Measurements from ENCODE around the gene ELK4. TPM values are rescaled to one million over a fixed set of nuclear protein-coding genes. Genes with fewer than 3 reads are reported as not detected.

Gene ELK4
- total and polyA plus RNA-seq, 2 donors (not counting 3 experiments of a cell fraction or from before 2014, with no cell fraction given): 8.7 to 107 TPM

GRCh38 chr1:205629751-205630150 is 2.1 kb downstream of the ELK4 start:
- peak; percentile 24 for FAIRE-seq
- BruUV-seq (replicated peaks): no TSS peak
- TF ChIP-seq MYC (IDR thresholded peaks at IDR 0.05; ENCODE audit: low read depth, low read length): no peak
- no peak for TF ChIP-seq EZH2 (IDR thresholded peaks at IDR 0.05; ENCODE audit: borderline replicate concordance, low read depth, low read length, severe bottlenecking)
- no peak for TF ChIP-seq FOS (IDR thresholded peaks at IDR 0.05; ENCODE audit: borderline replicate concordance, insufficient read depth, low read length)
- TF ChIP-seq GATA2 (IDR thresholded peaks at IDR 0.05; ENCODE audit: insufficient read depth, insufficient read length, low read depth, low read length): no peak
- no peak for TF ChIP-seq POLR2A (IDR thresholded peaks at IDR 0.05; ENCODE audit: low read depth, low read length)
- TF ChIP-seq MAX (IDR thresholded peaks at IDR 0.05; ENCODE audit: insufficient read depth, insufficient read length): no peak
- TF ChIP-seq CTCF (IDR thresholded peaks at IDR 0.05; ENCODE audit: extremely low read depth in 1 of 2, insufficient read depth in 1 of 2, low read depth in 1 of 2, low read length in 2 of 2): no peak
- TF ChIP-seq JUN (IDR thresholded peaks at IDR 0.05; ENCODE audit: borderline replicate concordance, insufficient read depth, insufficient read length, low read depth): no peak
- no peak for TF ChIP-seq POLR2AphosphoS5 (IDR thresholded peaks at IDR 0.05; ENCODE audit: insufficient read depth, low read depth, low read length)
- Histone ChIP-seq H3K4me2 (ENCODE audit: insufficient read depth, low read length) (peak overlapping the region; percentile 98), H3K79me2 (ENCODE audit: control insufficient read depth, insufficient read depth, low read length) (peaks cover 59% of the 10 kb centered on the region), H3K9me3 (replicated peaks; ENCODE audit: control insufficient read depth, insufficient read depth, low read length) (no peaks in the 10 kb centered on the region), H3K27me3 (ENCODE audit: control insufficient read depth in 2 of 2, insufficient read depth in 2 of 2, low read length in 2 of 2) (no peaks in the 10 kb centered on the region), H3K9me1 (replicated peaks; ENCODE audit: control insufficient read depth, extremely low read depth, insufficient read depth, low read length) (no peaks in the 10 kb centered on the region), H2AFZ (ENCODE audit: low read depth, low read length) (no peak overlapping the region), H3K9ac (replicated peaks; ENCODE audit: extremely low read depth, insufficient read depth, low read length) (peak overlapping the region; percentile 96), H3K36me3 (ENCODE audit: control insufficient read depth in 2 of 2, extremely low read depth in 1 of 2, insufficient read depth in 2 of 2, low read length in 2 of 2) (peaks cover 0 to 3% of the 10 kb centered on the region in 2 experiments), H3K27ac (ENCODE audit: insufficient read depth, low read depth, low read length) (peak overlapping the region; percentile 82), H4K20me1 (replicated peaks; ENCODE audit: control insufficient read depth, extremely low read depth, insufficient read depth, low read length) (no peaks in the 10 kb centered on the region), H3K4me3 (replicated peaks in 1 of 3; ENCODE audit: insufficient read depth in 1 of 3, low read depth in 1 of 3, low read length in 3 of 3) (peak overlapping the region; percentile 88 to 97 (median 92)), H3K4me1 (ENCODE audit: control insufficient read depth, extremely low read depth, insufficient read depth, low read length) (peaks cover 29% of the 10 kb centered on the region)
- DNase-seq (ENCODE audit: low read depth, low spot score): no peak
- ChIA-PET POLR2A (interaction anchor here (2.3 kb wide), 1 partner anchor 30 kb away, joined by 16 read pairs; no protein-coding TSS in a partner anchor), CTCF (interaction anchor here (1.6 to 6.3 kb wide), 4 partner anchors 29 to 101 kb away, joined by 6 to 294 read pairs (median 36); no protein-coding TSS in a partner anchor)
- intact Hi-C loops (cut with micrococcal nuclease): no loop called here
- dilution Hi-C loops (cut with MboI; ENCODE audit: extremely low pct_ligation_motif_present, low sequenced_read_pairs): no loop called here
